Effector CD8-positive, alpha-beta T cell (primary cell): Measurements from ENCODE around the gene CFI.

ENCODE experiments used
- DNase-seq: peaks from one replicate; lab custom pipeline; 2025; lab: John Stamatoyannopoulos, UW

Gene CFI

GRCh38 chr4:109730619-109731545 is 70.9 kb downstream of the CFI start:
- no peak for DNase-seq

GRCh38 chr4:109729718-109730618 is 71.8 kb downstream of the CFI start, which contains the start of gene PLA2G12A:
PLA2G12A (minus strand) TSS chr4:109730070; CDS start chr4:109729809, 261 bp downstream.
- peak; percentile 72 for DNase-seq

GRCh38 chr4:109729117-109729717 is 72.6 kb downstream of the CFI start:
- no peak for DNase-seq

- DNase-seq, result no peak
These were observed 73.4 kb downstream of the CFI start for GRCh38 chr4:109728385-109728784.

GRCh38 chr4:109723110-109723509 is 78.7 kb downstream of the CFI start:
- DNase-seq, result no peak

GRCh38 chr4:109722357-109722756 is 79.4 kb downstream of the CFI start:
- DNase-seq, result no peak

- no peak for DNase-seq
These were observed 80.8 kb downstream of the CFI start for GRCh38 chr4:109721033-109721432.

- DNase-seq, result no peak
These were observed 82.2 kb downstream of the CFI start for GRCh38 chr4:109719604-109720003.

- no peak for DNase-seq
These were observed 83.0 kb downstream of the CFI start for GRCh38 chr4:109718759-109719158.

GRCh38 chr4:109713500-109713899 is 88.3 kb downstream of the CFI start:
- DNase-seq, result no peak

- DNase-seq, result no peak
These were observed 92.8 kb downstream of the CFI start for GRCh38 chr4:109708990-109709389.

GRCh38 chr4:109708435-109708834 is 93.4 kb downstream of the CFI start:
- DNase-seq, result no peak

- no peak for DNase-seq
These were observed 98.0 kb downstream of the CFI start for GRCh38 chr4:109703664-109704361.

- peak; percentile 66 for DNase-seq
These were observed 98.7 kb downstream of the CFI start, which contains the start of gene CASP6 for GRCh38 chr4:109702950-109703663. CASP6 (minus strand) TSS chr4:109703445; CDS start chr4:109703395, 50 bp downstream.

- no peak for DNase-seq
These were observed 100.0 kb downstream of the CFI start for GRCh38 chr4:109701566-109702410.

- no peak for DNase-seq
These were observed 102.1 kb downstream of the CFI start for GRCh38 chr4:109699553-109700225.

GRCh38 chr4:109698656-109699055 is 103.1 kb downstream of the CFI start:
- DNase-seq, result no peak

- no peak for DNase-seq
These were observed 110.3 kb downstream of the CFI start for GRCh38 chr4:109691411-109691920.
